Islet of Langerhans (tissue), 1 donor: ENCODE results near the gene PROCA1.
"Not testable (repeated sequence)": the region's sequence is repeated elsewhere in the genome, so short reads cannot be mapped to it uniquely, and the experiment has no call there.

Experiments
- FAIRE-seq: peaks from one replicate; lab custom pipeline; 2011; peaks lifted over from hg19 to GRCh38; lab: Jason Lieb, UNC

PROCA1 gene

DNA sequence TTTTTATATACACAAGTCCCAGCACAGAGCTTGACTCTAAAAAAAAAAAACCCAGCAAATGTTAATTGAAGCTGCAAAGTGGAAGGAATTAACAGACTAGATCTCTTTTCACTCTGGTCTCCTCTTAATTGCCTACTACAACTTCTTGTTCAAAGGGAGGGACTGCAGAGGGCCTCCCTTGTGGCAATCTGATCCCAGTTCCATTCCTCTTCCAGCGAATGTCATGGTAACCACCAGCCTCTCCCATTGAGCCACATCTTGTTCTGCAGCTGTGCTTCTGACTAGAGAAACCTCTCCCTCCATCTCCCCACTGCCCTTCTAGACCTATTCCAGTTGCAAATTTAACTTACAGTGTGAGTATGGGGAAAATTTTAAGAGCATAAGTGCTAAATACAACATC is 43.8 kb downstream of the PROCA1 start:
- no peak for FAIRE-seq

DNA sequence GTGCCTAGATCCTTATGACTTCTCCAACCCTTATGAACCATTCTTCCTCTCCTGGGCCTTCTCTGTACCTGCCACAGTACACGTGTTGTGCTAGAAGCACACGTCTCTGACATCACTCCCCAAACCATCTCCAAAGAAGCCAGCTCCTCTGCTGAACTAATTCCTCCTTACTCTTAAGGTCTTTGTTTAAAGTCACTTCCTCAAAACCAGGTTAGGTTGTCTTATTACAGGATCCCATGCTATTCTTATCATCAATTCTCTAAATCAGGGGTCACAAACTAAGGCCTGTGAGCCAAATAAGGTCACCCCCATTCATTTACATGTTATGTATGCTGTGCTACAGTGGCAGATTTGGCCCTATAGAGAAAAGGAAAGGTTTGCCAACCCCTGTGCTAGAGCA is 45.7 kb downstream of the PROCA1 start:
- no peak for FAIRE-seq

DNA sequence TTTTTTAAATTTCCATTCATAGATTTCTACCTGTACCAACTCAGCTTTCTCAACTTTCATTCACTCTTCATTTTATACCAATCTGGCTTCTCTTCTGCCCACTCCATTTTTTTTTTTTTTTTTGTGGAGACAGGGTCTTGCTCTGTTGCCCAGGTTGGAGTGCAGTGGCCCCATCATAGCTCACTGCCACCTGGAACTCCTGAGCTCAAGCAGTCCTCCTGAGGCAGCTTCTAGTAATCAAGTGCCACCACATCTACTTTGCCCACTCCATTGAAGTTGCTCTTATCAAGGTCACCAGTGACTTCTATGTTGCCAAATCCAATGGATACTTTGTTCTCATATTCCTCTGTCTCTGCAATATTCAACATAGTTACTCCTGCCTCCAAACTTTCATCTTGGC is 48.0 kb downstream of the PROCA1 start:
- FAIRE-seq = no peak

DNA sequence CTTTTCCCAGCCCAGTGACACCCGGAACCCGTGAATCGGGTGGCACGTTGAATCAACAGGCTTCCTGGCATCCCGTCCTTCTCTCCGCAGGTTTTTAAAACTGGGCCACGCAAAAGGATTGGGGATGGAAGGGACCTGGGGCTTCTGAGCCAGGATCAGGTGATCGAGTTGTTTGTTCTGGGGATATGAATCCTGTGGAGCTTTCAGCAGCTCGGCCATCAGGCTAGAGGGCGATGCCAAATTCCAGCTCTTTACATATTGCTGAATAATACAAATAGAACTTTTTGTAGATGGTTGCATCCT is 49.2 kb downstream of the PROCA1 start:
- FAIRE-seq = no peak

DNA sequence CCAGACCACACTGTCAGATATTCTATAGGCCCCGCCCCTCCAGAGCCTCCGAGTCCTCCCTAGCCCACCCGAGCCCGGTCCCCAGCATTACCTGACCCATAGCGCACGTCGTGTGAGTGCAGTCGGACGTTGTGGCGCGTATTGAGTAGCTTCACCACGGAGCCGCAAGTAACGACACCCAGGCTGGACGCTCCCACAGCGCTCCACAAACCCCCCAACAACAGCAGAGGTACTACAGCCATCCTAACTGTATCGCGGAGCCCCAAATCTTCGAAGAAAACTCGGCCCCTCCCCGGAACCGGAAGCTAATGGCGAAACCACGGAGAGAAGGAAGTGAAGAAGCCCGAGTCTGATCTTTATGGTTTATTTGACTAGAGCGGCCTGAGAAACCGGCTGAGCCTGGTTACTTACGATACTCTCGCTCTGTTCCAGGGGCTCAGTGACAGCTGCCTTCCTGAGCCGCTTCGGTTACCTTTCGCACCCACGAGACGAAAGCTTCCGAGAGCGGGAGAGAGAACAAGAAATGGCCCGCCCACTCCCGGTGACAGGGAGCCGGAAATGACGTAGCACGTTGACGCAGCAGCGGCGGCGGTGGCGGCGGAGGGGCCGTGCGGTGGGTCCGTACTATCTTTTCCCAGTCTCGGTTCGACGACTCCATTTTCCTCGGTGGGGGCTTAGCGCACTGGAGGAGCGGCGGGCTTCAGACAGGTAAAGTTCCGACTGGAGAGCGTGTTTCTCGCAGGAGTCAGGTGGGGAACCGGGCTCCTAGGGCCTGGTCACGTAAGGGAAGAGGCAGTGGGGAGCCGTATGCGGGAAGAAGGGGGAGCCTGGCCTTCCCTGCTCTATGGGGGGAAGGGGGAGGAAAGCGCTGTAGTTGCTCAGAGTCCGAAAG is 49.8 kb downstream of the PROCA1 start, which contains the start of the genes SDF2 and SUPT6H:
Gene SDF2, minus strand, starts transcription at position 272 of the 892 bp plus-strand sequence. Its CDS starts 30 bp downstream, at position 242.
Gene SUPT6H, plus strand, starts transcription at position 571 of the 892 bp plus-strand sequence. CDS start 11,197 bp downstream, outside the sequence.
- FAIRE-seq = no peak

DNA sequence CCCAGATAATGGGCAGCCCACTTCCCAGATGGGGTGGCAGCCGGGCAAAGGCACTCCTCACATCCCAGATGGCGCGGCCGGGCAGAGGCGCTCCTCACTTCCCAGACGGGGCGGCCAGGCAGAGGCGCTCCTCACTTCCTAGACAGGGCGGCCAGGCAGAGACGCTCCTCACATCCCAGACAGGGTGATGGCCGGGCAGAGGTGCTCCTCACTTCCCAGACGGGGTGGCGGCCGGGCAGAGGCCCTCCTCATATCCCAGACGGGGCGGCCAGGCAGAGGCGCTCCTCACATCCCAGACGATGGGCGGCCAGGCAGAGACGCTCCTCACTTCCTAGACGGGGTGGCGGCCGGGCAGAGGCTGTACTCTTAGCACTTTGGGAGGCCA is 52.2 kb downstream of the PROCA1 start:
- not testable (repeated sequence) for FAIRE-seq

DNA sequence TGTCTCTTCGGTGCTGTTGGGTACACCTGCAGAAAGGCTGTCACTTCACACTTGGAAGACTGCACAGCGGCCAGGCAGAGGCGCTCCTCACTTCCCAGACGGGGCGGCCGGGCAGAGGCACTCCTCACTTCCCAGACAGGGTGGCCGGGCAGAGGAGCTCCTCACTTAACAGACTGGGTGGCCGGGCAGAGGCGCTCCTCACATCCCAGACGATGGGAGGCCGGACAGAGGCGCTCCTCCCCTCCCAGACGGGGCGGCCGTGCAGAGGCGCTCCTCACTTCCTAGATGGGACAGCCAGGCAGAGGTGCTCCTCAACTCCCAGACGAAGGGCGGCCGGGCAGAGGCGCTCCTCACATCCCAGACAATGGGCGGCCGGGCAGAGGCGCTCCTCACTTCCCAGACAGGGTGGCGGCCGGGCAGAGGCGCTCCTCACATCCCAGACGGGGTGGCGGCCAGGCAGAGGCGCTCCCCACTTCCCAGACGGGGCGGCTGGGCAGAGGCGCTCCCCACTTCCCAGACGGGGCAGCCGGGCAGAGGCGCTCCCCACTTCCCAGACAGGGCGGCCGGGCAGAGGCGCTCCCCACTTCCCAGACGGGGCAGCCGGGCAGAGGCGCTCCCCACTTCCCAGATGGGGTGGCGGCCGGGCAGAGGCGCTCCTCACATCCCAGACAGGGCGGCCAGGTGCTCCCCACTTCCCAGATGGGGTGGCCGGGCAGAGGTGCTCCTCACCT is 52.8 kb downstream of the PROCA1 start:
- FAIRE-seq = not testable (repeated sequence)

DNA sequence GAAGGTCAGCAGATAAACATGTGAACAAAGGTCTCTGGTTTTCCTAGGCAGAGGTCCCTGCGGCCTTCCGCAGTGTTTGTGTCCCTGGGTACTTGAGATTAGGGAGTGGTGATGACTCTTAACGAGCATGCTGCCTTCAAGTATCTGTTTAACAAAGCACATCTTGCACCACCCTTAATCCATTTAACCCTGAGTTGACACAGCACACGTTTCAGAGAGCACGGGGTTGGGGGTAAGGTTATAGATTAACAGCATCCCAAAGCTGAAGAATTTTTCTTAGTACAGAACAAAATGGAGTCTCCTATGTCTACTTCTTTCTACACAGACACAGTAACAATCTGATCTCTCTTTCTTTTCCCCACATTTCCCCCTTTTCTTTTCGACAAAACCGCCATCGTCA is 53.3 kb downstream of the PROCA1 start:
- FAIRE-seq = not testable (repeated sequence)

DNA sequence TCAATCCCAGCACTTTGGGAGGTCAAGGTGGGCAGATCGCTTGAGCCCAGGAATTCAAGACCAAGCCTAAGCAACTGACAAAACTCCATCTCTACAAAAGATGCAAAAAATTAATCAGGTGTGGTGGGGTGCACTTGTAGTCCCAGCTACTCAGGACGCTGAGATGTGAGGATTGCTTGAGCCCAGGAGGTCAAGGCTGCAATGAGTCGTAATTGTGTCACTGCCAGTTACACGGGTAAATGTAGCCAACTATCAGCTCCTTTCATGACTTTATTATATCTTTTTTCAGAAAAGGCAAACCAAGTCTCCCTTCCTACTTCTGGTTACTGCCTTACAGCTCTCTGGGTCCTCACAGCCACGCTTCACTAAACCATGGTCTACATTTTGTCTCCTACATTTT is 53.9 kb downstream of the PROCA1 start:
- no peak for FAIRE-seq

DNA sequence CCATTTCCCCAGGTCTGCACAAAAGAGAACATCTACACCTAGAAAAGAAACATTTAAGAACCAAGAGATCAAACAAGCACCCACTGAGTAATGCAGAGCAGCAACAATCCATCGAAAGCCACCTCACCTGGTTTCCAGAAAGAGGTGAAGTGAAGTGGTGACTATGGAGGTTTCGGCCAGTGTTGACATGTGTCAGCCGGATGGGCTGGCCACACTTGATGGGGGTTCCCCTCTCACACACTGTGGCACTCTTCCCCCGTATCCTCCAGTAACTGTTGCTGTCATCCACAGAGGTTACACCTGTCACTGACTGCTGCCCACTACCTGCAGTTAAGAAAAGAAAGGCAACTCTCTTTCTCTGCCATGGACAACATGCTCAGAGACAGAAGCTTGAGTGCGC is 56.5 kb downstream of the PROCA1 start:
- no peak for FAIRE-seq
